ENCODE results near the gene CNGA3.
"Not testable (repeated sequence)": the region's sequence is repeated elsewhere in the genome, so short reads cannot be mapped to it uniquely, and the experiment has no call there.

Gene CNGA3

DNA sequence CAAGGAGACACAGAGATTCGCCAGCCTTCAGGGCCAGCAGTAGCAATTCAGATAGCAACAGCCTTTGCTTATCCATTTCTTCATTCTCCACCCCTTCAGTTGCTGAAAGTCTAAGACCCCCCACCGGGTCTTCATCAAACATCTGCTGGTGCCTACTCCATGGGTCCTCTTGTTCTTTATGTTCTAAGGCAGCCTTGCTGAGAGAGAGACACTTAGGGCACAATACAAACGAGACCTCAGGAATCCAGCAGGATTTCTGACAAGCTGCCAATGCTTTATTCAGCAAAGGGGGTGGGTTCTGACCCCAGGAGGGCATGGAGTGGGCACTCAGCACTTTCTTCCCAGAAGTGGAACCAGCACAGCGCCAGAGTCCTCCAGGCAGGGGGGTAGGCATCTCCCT is 36.2 kb upstream of the CNGA3 start:
- Histone ChIP-seq H3K4me1 (ENCODE audit: control insufficient read depth, insufficient read depth, low read length) (no peaks in the 10 kb centered on the region), H3K9ac (ENCODE audit: low read length) (no peak overlapping the region), H3K27me3 (replicated peaks; ENCODE audit: control insufficient read depth, insufficient read depth, low read length) (peaks cover 18% of the 10 kb centered on the region), H3K4me3 (ENCODE audit: low read length) (no peak overlapping the region), H3K36me3 (ENCODE audit: control insufficient read depth, insufficient read depth, low read length, severe bottlenecking) (no peaks in the 10 kb centered on the region), H3K9me3 (ENCODE audit: control insufficient read depth, low read length) (no peaks in the 10 kb centered on the region)
- DNase-seq (ENCODE audit: low read depth) = no peak

DNA sequence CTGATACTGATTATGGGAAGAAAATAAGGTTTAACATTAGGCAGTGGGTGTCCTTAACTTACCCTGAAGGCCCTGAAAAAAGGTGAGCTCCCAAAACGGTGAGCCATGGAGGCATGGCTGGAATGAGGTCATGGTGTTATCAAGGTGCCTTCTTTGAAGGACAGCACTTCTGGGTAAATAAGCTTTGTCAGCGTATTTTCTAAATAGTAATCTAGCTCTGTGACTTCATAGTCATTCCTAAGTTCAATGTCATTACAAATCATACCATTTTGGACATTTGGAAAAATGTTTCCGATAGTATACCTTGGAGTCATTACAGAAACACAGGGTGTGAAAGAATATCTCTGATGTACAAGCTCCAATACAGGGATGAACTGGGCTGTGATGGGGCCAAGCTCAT is 35.2 kb upstream of the CNGA3 start:
- Histone ChIP-seq H3K36me3 (ENCODE audit: control insufficient read depth, insufficient read depth, low read length, severe bottlenecking) (no peaks in the 10 kb centered on the region), H3K9ac (ENCODE audit: low read length) (no peak overlapping the region), H3K4me3 (ENCODE audit: low read length) (no peak overlapping the region), H3K27me3 (replicated peaks; ENCODE audit: control insufficient read depth, insufficient read depth, low read length) (peaks cover 13% of the 10 kb centered on the region), H3K4me1 (ENCODE audit: control insufficient read depth, insufficient read depth, low read length) (no peaks in the 10 kb centered on the region), H3K9me3 (ENCODE audit: control insufficient read depth, low read length) (no peaks in the 10 kb centered on the region)
- DNase-seq (ENCODE audit: low read depth) = no peak

DNA sequence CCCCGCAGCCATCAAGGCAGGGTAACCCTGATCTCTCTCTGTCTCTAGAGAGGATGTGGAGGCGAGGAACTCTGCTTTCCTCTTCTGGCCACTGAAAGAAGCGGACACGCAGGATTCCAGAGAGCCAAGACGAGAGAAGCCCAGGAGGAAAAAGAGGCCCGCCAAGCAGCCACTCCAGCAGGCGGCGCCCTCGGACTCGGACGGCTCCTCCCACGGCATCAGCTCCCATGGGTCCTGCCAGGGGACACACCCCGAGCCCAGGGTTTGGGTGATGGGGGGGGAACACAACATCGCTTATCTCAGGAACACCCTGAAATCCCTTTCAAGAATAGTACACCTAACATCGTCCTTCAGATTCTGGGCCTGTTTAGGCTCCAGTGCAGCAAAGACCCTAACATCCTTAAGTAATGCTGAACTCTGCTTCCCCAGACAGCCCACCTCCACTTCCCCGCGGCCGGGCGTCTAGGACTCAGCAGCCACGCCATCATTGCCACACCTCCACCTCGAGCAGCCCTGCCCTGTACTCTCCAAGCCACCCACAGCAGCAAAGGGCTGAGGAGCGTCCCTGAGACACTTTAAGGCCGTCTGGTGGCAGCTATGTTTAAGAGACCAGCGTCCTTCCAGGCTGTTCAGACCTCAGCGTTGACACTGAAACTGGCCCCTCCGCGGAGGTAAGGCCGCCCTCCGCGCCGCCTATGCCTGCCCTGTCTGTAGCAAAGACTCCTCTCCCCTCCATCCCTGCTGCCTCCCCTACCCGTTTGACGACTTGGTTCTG is 34.3 kb upstream of the CNGA3 start:
- Histone ChIP-seq H3K4me1 (ENCODE audit: control insufficient read depth, insufficient read depth, low read length) (no peaks in the 10 kb centered on the region), H3K9me3 (ENCODE audit: control insufficient read depth, low read length) (no peaks in the 10 kb centered on the region), H3K4me3 (ENCODE audit: low read length) (no peak overlapping the region), H3K9ac (ENCODE audit: low read length) (no peak overlapping the region), H3K27me3 (replicated peaks; ENCODE audit: control insufficient read depth, insufficient read depth, low read length) (peaks cover 13% of the 10 kb centered on the region), H3K36me3 (ENCODE audit: control insufficient read depth, insufficient read depth, low read length, severe bottlenecking) (no peaks in the 10 kb centered on the region)
- DNase-seq (ENCODE audit: low read depth) = no peak

DNA sequence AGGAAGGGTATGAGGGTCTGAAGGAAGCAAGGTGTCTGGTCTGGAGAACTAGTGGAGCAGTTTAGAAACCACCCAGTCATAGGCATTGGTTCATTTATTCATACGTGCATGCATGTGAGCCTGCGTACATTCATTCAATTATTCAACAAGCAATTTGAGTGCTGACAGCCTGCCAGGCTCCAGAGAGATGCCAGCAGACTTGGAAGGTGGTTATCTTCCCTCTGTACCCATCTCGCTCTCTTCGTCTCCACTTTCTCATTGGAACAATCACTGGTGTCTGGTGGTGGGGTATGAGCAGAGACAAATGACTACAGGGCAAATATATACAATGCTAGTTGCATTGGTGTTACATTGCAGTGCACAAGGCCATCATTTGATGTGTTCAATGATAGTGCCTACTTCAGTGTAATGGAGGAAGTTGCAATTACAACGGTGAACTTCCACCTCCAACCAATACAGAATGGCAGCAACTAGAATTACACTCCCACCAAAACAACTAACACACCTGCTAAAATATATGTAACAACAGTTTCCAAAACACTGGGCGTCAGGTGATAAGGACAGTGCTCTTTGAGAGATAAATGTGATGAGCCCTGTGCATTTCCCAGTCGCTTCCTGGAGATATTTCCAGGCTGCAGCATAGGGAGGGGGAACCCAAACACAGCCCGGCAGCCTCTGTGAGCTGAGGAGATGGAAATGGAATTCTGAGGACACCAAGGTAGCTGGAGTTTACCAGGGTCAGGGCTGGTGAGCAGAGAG is 32.6 kb upstream of the CNGA3 start:
- no peak for DNase-seq (ENCODE audit: low read depth)
- H3K4me3 ChIP-seq (ENCODE audit: low read length) = no peak overlapping the region
- H3K27me3 ChIP-seq (replicated peaks; ENCODE audit: control insufficient read depth, insufficient read depth, low read length) = peaks cover 13% of the 10 kb centered on the region
- no peaks in the 10 kb centered on the region for H3K9me3 ChIP-seq (ENCODE audit: control insufficient read depth, low read length)
- no peak overlapping the region for H3K9ac ChIP-seq (ENCODE audit: low read length)
- no peaks in the 10 kb centered on the region for H3K36me3 ChIP-seq (ENCODE audit: control insufficient read depth, insufficient read depth, low read length, severe bottlenecking)
- H3K4me1 ChIP-seq (ENCODE audit: control insufficient read depth, insufficient read depth, low read length) = no peaks in the 10 kb centered on the region

DNA sequence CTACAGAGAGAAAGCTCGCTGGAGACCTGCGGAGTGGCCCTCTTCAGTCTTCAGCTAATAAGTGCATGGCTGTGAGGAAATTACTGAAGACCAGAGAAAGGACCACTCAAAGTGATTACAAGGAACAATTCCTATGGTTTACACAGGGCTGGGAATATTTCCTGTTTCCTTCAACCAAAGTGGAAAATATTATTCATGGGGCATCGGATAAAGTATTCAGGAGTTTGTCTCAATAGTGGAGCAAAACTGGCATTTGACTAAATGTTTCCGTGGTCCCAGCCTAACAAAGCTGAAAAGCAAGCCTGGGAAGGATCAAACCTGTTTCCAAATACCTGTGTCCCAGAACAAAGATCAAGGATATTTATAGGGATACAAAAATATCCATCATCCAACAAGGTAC is 32.0 kb upstream of the CNGA3 start:
- Histone ChIP-seq H3K36me3 (ENCODE audit: control insufficient read depth, insufficient read depth, low read length, severe bottlenecking) (no peaks in the 10 kb centered on the region), H3K27me3 (replicated peaks; ENCODE audit: control insufficient read depth, insufficient read depth, low read length) (peaks cover 10% of the 10 kb centered on the region), H3K4me1 (ENCODE audit: control insufficient read depth, insufficient read depth, low read length) (no peaks in the 10 kb centered on the region), H3K9ac (ENCODE audit: low read length) (no peak overlapping the region), H3K9me3 (ENCODE audit: control insufficient read depth, low read length) (no peaks in the 10 kb centered on the region), H3K4me3 (ENCODE audit: low read length) (no peak overlapping the region)
- no peak for DNase-seq (ENCODE audit: low read depth)

DNA sequence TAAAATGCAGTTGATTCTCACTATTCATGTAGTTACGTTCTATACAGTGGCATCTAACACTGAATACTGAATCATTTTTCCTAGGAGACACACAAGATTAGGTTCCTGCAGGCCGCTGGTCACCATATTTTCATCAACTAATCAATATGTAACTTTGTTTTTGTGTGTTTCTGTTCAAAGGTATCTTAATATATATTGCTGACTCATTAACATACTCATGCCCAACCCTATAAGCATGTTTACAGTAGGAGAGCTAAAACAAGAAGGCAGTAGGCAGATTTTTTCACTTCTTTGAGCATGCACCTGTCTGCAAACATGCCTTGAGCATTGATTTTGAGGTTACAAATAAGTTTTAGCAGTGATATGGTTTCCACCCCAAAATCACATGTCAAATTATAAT is 30.3 kb upstream of the CNGA3 start:
- Histone ChIP-seq H3K27me3 (replicated peaks; ENCODE audit: control insufficient read depth, insufficient read depth, low read length) (peaks cover 4% of the 10 kb centered on the region), H3K36me3 (ENCODE audit: control insufficient read depth, insufficient read depth, low read length, severe bottlenecking) (no peaks in the 10 kb centered on the region), H3K9ac (ENCODE audit: low read length) (no peak overlapping the region), H3K4me1 (ENCODE audit: control insufficient read depth, insufficient read depth, low read length) (no peaks in the 10 kb centered on the region), H3K4me3 (ENCODE audit: low read length) (no peak overlapping the region), H3K9me3 (ENCODE audit: control insufficient read depth, low read length) (peaks cover 10% of the 10 kb centered on the region)
- no peak for DNase-seq (ENCODE audit: low read depth)

DNA sequence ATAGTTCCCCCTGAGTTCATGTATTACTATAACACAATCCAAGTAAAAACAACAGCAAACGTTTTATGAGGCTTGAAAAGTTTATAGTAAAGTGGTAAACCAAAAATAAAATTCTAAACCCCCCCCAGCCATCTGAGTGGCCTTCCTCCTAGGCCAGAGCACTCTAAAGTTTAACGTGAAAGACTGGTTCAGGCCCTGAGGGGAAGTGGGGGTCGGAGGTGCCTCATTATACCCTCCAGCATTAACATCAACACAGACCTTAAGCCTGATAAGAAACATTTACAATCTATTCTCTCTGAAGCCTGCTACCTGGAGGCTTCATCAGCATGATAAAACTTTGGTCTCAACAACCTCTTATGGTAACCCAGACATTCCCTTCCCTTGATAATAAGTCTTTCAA is 29.0 kb upstream of the CNGA3 start:
- Histone ChIP-seq H3K36me3 (ENCODE audit: control insufficient read depth, insufficient read depth, low read length, severe bottlenecking) (no peaks in the 10 kb centered on the region), H3K9me3 (ENCODE audit: control insufficient read depth, low read length) (peaks cover 15% of the 10 kb centered on the region), H3K27me3 (replicated peaks; ENCODE audit: control insufficient read depth, insufficient read depth, low read length) (no peaks in the 10 kb centered on the region), H3K4me1 (ENCODE audit: control insufficient read depth, insufficient read depth, low read length) (no peaks in the 10 kb centered on the region), H3K9ac (ENCODE audit: low read length) (no peak overlapping the region), H3K4me3 (ENCODE audit: low read length) (no peak overlapping the region)
- no peak for DNase-seq (ENCODE audit: low read depth)

DNA sequence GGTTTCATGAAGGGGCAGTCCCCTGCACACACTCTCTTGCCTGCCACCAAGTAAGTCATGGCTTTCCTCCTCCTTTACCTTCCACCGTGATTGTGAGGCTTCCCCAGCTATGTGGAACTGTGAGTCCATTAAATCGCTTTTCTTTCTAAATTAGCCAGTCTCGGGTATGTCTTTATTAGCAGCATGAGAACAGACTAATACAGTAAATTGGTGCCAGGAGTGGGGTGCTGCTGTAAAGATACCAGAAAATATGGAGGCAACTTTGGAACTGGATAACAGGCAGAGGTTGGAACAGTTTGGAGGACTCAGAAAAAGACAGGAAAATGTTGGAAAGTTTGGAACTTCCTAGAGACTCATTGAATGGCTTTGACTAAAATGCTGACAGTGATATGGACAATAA is 26.1 kb upstream of the CNGA3 start:
- peaks cover 32% of the 10 kb centered on the region for H3K9me3 ChIP-seq (ENCODE audit: control insufficient read depth, low read length)
- not testable (repeated sequence) for H3K9ac ChIP-seq (ENCODE audit: low read length); H3K27me3 ChIP-seq (replicated peaks; ENCODE audit: control insufficient read depth, insufficient read depth, low read length); H3K4me3 ChIP-seq (ENCODE audit: low read length); H3K36me3 ChIP-seq (ENCODE audit: control insufficient read depth, insufficient read depth, low read length, severe bottlenecking); H3K4me1 ChIP-seq (ENCODE audit: control insufficient read depth, insufficient read depth, low read length); DNase-seq (ENCODE audit: low read depth)

DNA sequence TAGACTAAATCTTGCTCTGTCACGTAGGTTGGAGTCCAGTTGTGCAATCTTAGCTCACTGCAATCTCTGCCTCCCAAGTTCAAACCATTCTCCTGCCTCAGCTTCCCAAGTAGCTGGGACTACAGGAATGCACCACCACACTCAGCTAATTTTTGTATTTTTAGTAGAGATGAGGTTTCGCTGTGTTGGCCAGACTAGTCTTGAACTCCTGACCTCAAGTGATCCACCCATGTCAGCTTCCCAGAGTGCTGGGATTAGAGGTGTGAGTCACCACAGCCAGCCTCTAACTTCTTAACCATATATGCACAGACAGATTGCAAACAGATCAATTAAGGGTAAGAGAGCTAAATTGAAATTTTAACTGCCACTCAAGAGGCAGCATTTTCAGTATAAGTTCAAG is 22.1 kb upstream of the CNGA3 start:
- peaks cover 35% of the 10 kb centered on the region for H3K9me3 ChIP-seq (ENCODE audit: control insufficient read depth, low read length)
- no peaks in the 10 kb centered on the region for H3K36me3 ChIP-seq (ENCODE audit: control insufficient read depth, insufficient read depth, low read length, severe bottlenecking)
- no peak overlapping the region for H3K9ac ChIP-seq (ENCODE audit: low read length)
- H3K4me1 ChIP-seq (ENCODE audit: control insufficient read depth, insufficient read depth, low read length) = no peaks in the 10 kb centered on the region
- no peak overlapping the region for H3K4me3 ChIP-seq (ENCODE audit: low read length)
- no peaks in the 10 kb centered on the region for H3K27me3 ChIP-seq (replicated peaks; ENCODE audit: control insufficient read depth, insufficient read depth, low read length)
- no peak for DNase-seq (ENCODE audit: low read depth)

DNA sequence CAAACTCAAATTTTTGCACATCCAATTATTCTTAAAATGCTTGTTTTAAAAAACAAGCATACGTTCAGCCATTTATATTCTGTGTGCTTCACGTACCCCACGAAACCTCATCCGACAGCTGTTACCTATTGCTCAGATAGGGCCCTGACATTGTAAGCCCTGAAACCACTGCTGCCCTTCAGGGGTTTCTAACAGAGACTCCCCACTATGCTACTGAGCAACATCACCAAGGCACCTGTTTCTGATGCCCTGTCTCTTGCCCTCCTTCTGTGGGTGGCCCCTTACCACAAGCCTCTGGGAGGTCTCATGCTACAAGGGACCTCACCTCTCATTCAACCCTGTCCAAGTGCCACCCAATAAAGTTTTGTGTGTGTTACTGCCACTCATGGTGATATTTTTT is 18.5 kb upstream of the CNGA3 start:
- H3K4me3 ChIP-seq (ENCODE audit: low read length) = no peak overlapping the region

DNA sequence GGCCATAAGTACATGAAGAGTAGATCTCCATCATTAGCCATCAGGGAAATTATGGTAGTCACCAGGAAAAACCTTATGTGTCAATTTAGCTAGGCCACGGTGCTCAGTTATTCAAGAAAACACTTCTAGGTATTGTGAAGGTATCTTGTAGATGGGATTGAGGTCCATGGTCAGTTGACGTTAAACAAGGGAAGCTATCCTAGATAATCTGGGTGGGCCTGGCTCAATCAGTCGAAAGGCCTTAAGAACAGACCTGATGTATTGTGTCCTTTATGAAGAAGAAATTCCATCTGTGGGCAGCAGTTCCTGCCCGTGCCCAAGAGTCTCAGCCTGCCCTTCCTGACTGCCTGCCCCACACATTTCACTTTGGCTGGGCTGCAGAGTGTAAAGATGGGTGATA is 16.7 kb upstream of the CNGA3 start:
- no peaks in the 10 kb centered on the region for H3K27me3 ChIP-seq (replicated peaks; ENCODE audit: control insufficient read depth, insufficient read depth, low read length)
- H3K9ac ChIP-seq (ENCODE audit: low read length) = no peak overlapping the region
- H3K9me3 ChIP-seq (ENCODE audit: control insufficient read depth, low read length) = peaks cover 3% of the 10 kb centered on the region
- no peak overlapping the region for H3K4me3 ChIP-seq (ENCODE audit: low read length)
- no peak for DNase-seq (ENCODE audit: low read depth)
- no peaks in the 10 kb centered on the region for H3K36me3 ChIP-seq (ENCODE audit: control insufficient read depth, insufficient read depth, low read length, severe bottlenecking)
- H3K4me1 ChIP-seq (ENCODE audit: control insufficient read depth, insufficient read depth, low read length) = peaks cover 12% of the 10 kb centered on the region

More for the DNA sequence above, 18.5 kb upstream of the CNGA3 start:
- Histone ChIP-seq H3K9me3 (ENCODE audit: control insufficient read depth, low read length) (peaks cover 15% of the 10 kb centered on the region), H3K9ac (ENCODE audit: low read length) (no peak overlapping the region), H3K4me1 (ENCODE audit: control insufficient read depth, insufficient read depth, low read length) (no peaks in the 10 kb centered on the region), H3K27me3 (replicated peaks; ENCODE audit: control insufficient read depth, insufficient read depth, low read length) (no peaks in the 10 kb centered on the region), H3K36me3 (ENCODE audit: control insufficient read depth, insufficient read depth, low read length, severe bottlenecking) (no peaks in the 10 kb centered on the region)
- no peak for DNase-seq (ENCODE audit: low read depth)

All from adipocyte (in vitro differentiated cells).